Measurements from ENCODE around the gene ILKAP. TPM values are rescaled to one million over a fixed set of nuclear protein-coding genes. Genes with fewer than 3 reads are reported as not detected.
A peak's percentile ranks its signal among the peaks of the same experiment; 100 is the strongest.

The ILKAP gene
- total RNA-seq, 1 experiment from 2014 or later, result 41.5 TPM

DNA sequence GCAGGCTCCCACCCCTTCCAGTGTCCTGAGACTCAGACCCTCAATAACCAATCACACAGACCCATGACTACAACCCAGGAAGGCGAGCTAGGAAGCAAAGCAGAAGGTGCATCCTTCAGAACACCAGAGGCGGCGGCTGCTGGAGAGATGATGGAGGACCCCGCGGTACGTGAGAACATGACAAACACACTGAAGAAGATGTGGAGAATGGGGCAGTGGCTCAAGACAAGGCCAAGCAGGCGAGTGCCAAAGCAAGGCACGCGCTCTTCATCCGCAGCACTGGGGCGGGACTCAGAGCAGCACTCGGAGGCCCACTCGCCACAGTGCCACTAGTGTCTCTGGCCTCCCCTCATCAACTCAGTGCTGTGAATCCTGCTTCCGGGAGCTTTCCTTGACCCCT, 31.1 kb downstream of the ILKAP start:
- H3K56ac ChIP-seq (ENCODE audit: insufficient read length, low read depth, low read length), result no peak overlapping the region
- H3K23ac ChIP-seq (ENCODE audit: insufficient read length, low read depth, low read length), result no peak overlapping the region
- H4K20me1 ChIP-seq (ENCODE audit: control insufficient read depth, insufficient read depth, insufficient read length), result no peaks in the 10 kb centered on the region
- no peaks in the 10 kb centered on the region for H3K79me1 ChIP-seq (ENCODE audit: insufficient read depth, low read depth, low read length, poor library complexity, severe bottlenecking)
- no peaks in the 10 kb centered on the region for H3K79me2 ChIP-seq (ENCODE audit: insufficient read depth, low read length)
- H2BK20ac ChIP-seq (ENCODE audit: low read depth, low read length, poor library complexity, severe bottlenecking), result no peak overlapping the region
- DNase-seq, result no peak
- H3T11ph ChIP-seq (ENCODE audit: low read length), result no peak overlapping the region
- no peak overlapping the region for H2BK12ac ChIP-seq (ENCODE audit: insufficient read length, low read depth, low read length)
- peak overlapping the region in 1 of 3 experiments; percentile 55; a peak in 1 of 7 replicates for H3K27ac Mint-ChIP-seq
- no peak overlapping the region for H2AK5ac ChIP-seq (ENCODE audit: insufficient read length, low read length)
- no peak overlapping the region for H3K18ac ChIP-seq (ENCODE audit: insufficient read length, low read depth, low read length)
- no peak overlapping the region for H2BK5ac ChIP-seq (ENCODE audit: insufficient read length, low read length)
- peaks cover 16 to 64% (median 41%) of the 10 kb centered on the region in 3 experiments; a peak in 6 of 7 replicates for H3K36me3 Mint-ChIP-seq (ENCODE audit: insufficient read depth in 1 of 3, low read depth in 3 of 3)
- no peak overlapping the region for H2AFZ ChIP-seq (ENCODE audit: low read length)
- H3K14ac ChIP-seq (ENCODE audit: insufficient read depth, low read length), result no peak overlapping the region
- TF ChIP-seq, protein P1, sequence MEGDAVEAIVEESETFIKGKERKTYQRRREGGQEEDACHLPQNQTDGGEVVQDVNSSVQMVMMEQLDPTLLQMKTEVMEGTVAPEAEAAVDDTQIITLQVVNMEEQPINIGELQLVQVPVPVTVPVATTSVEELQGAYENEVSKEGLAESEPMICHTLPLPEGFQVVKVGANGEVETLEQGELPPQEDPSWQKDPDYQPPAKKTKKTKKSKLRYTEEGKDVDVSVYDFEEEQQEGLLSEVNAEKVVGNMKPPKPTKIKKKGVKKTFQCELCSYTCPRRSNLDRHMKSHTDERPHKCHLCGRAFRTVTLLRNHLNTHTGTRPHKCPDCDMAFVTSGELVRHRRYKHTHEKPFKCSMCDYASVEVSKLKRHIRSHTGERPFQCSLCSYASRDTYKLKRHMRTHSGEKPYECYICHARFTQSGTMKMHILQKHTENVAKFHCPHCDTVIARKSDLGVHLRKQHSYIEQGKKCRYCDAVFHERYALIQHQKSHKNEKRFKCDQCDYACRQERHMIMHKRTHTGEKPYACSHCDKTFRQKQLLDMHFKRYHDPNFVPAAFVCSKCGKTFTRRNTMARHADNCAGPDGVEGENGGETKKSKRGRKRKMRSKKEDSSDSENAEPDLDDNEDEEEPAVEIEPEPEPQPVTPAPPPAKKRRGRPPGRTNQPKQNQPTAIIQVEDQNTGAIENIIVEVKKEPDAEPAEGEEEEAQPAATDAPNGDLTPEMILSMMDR (conservative IDR thresholded peaks at IDR 0.05), result no peak
- no peak overlapping the region for H2BK120ac ChIP-seq (ENCODE audit: low read depth, low read length, poor library complexity, severe bottlenecking)
- no peak overlapping the region for H2BK15ac ChIP-seq (ENCODE audit: low read depth, low read length)
- H3K4me1 Mint-ChIP-seq, result no peaks in the 10 kb centered on the region
- H3K27ac ChIP-seq (ENCODE audit: insufficient read length, low read depth, low read length), result no peak overlapping the region
- H4K5ac ChIP-seq (ENCODE audit: insufficient read length, low read depth, low read length), result no peak overlapping the region
- no peak overlapping the region for H3K4ac ChIP-seq (ENCODE audit: low read depth, low read length)
- no peak overlapping the region for H3K9ac ChIP-seq (ENCODE audit: extremely low read depth, insufficient read length, low read length)
- no peaks in the 10 kb centered on the region for H3K23me2 ChIP-seq (ENCODE audit: insufficient read length, low read depth, low read length, poor library complexity, severe bottlenecking)
- H4K8ac ChIP-seq (replicated peaks; ENCODE audit: insufficient read length, low read depth, low read length), result no peak overlapping the region
- no peak overlapping the region for H4K91ac ChIP-seq (ENCODE audit: insufficient read length, low read depth, low read length)
- H3K4me2 ChIP-seq (ENCODE audit: insufficient read depth, insufficient read length, low read length), result no peak overlapping the region
- no CpG with 5 or more reads among the region's 14 CpGs for WGBS (ENCODE audit: extremely low coverage, insufficient read length, low lambda C conversion rate)
- no peaks in the 10 kb centered on the region for H3K27me3 ChIP-seq (ENCODE audit: insufficient read depth, low read length)
- H3K27me3 Mint-ChIP-seq (ENCODE audit: low read depth), result no peaks in the 10 kb centered on the region
- no peak overlapping the region for H3K4me3 Mint-ChIP-seq
- no peaks in the 10 kb centered on the region for H3K9me3 ChIP-seq (ENCODE audit: control insufficient read depth, low read depth, low read length)
- no peaks in the 10 kb centered on the region for H3K9me3 Mint-ChIP-seq
- H3K4me1 ChIP-seq (ENCODE audit: insufficient read depth, low read length), result no peaks in the 10 kb centered on the region

All from H9 (cell line).